Kidney capillary endothelial cell (primary cell): ENCODE measurements around the gene USP43.

Experiments used
- DNase-seq: peaks from one replicate; pipeline ENCODE4 v3.0.0-alpha.2; 2018; ENCODE audit warnings: low spot score

The USP43 gene

DNA sequence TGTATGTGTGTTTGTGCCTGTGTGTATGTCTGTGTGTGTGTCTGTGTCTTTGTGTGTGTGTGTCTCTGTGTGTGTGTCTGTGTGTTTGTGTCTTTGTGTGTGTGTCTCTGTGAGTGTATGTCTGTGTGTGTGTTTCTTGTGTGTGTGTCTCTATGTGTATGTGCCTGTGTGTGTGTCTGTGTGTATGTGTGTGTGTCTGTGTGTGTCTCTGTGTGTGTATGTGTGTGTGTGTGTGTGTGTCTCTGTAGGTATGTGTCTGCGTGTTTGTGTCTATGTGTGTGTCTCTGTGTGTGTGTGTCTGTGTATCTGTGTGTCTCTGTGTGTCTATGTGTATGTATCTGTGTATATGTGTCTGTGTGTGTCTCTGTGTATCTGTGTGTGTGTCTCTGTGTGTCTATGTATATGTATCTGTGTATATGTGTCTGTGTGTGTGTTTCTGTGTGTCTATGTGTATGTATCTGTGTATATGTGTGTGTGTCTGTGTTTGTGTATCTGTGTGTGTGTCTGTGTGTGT, 70.2 kb downstream of the USP43 start:
- no peak for DNase-seq

GRCh38 chr17:9725575-9725974, 80.3 kb downstream of the USP43 start:
- DNase-seq: no peak

DNA sequence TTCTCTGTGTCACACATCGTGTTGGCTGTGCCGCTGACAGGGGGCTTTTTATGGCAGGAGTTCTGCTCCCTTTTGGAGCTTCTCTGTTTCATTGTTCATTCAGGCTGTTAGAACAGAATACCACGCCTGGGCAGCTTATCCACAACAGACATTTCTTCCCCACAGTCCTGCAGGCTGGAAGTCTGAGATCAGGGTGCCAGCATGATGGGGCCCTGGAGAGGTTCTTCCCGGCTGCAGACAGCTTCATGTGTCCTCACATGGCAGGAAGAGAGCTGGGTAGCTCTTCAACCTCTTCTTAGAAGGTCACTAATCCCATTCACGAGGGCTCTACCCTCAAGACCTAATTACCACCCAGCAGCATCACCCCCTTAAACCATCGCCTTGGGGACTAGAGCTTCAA, 81.0 kb downstream of the USP43 start:
- no peak for DNase-seq

DNA sequence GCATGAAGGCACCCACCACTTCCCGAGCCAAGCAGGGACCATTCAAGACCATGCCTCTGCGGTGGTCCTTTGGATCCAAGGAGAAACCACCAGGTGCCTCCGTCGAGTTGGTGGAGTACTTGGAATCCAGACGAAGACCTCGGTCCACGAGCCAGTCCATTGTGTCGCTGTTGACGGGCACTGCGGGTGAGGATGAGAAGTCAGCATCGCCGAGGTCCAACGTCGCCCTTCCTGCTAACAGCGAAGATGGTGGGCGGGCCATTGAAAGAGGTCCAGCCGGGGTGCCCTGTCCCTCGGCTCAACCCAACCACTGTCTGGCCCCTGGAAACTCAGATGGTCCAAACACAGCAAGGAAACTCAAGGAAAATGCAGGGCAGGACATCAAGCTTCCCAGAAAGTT, 82.7 kb downstream of the USP43 start:
- no peak for DNase-seq

DNA sequence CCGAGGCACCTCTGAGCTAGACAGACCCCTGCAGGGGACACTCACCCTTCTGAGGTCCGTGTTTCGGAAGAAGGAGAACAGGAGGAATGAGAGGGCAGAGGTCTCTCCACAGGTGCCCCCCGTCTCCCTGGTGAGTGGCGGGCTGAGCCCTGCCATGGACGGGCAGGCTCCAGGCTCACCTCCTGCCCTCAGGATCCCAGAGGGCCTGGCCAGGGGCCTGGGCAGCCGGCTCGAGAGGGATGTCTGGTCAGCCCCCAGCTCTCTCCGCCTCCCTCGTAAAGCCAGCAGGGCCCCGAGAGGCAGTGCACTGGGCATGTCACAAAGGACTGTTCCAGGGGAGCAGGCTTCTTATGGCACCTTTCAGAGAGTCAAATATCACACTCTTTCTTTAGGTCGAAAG, 83.2 kb downstream of the USP43 start:
- no peak for DNase-seq

GRCh38 chr17:9729034-9729650, 83.8 kb downstream of the USP43 start:
- peak; percentile 64 for DNase-seq

DNA sequence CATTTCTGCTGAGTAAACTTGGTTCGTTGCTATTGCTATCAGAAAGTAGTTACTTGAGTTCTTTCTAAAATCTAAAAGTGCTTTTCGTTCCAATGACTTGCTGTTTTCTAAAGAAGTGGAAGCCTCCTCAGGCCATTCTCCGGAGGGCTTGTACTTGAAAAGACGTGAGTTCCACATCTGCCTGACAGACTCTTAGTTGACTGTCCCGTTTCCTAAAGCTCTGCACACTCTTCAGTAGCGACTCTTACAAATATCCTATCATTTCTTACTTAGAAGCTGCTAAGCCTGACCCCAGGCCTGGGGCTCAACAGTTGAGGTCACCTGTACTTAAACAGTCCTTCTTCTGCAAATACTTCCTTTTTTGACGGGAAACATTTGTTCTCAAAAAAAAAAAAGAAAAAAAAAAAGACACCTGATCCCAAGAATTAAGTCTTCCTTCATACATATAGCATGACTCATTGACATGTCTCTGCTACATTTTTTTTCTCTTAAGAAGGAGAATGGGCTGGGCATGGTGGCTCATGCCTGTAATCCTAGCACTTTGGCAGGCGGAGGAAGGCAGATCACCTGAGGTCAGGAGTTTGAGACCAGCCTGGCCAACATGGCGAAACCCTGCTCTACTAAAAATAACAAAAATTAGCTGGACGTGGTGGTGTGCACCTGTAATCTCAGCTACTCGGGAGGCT, 84.6 kb downstream of the USP43 start:
- no peak for DNase-seq

DNA sequence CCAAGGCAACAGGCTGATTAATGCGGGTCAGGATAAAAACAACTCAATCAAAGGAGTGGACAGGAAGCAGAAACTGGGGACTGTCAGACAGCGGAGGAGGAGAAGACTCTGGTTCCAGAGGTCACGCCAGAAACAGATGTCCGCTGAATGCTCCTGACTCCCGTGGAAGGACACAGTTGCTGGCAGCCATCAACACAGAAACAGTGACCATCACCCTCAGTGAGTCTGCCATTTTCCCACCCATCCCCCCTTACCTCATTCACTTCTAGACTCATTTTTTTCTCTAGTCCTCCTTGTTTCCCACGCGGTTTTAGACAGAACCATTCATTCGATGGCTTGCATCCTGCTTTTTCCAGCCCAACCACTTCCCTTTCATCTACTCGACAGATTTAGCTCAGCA, 105.2 kb downstream of the USP43 start:
- no peak for DNase-seq

GRCh38 chr17:9755083-9755482, 109.8 kb downstream of the USP43 start:
- DNase-seq: no peak

- no peak for DNase-seq
Measured at GRCh38 chr17:9760266-9760665, 114.9 kb downstream of the USP43 start.

DNA sequence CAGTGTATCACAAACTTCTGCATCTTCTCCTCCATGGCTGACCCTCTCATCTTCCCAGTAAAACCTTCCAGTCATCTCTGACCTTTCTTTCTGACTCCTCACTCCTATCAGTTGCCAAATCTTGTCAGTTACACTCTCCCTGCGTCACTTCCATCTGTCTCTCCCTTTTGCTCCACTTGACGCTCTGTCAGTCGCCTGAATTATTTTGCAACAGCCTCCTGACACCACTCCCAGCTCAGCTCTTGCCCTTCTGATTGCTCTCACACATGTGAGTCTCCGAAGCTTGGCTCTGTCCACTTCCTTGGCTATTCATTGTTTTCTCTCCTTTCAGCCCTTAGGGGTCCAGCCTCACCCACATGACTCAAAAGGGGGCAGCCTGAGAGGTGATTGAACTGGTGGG, 118.3 kb downstream of the USP43 start:
- no peak for DNase-seq

- DNase-seq: no peak
Measured at GRCh38 chr17:9765322-9765721, 120.0 kb downstream of the USP43 start.

DNA sequence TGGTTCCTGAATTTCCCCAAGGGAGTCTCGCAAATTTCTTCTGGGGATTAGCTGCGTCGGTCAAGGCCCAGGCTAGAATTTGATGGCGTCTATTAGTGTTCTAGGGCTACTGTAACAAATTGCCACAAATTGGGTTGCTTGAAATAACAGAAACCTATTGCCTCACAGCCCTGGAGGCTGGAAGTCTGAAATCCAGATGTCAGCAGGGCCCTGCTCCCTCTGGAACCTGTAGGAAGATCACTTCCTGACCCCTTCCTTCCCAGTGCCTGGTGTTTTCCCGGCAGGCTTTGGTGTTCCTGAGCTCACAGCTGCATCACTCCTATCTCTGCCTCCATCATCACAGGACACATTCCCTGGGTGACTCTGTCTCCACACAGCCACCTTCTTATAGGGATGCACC, 121.7 kb downstream of the USP43 start:
- DNase-seq: no peak

DNA sequence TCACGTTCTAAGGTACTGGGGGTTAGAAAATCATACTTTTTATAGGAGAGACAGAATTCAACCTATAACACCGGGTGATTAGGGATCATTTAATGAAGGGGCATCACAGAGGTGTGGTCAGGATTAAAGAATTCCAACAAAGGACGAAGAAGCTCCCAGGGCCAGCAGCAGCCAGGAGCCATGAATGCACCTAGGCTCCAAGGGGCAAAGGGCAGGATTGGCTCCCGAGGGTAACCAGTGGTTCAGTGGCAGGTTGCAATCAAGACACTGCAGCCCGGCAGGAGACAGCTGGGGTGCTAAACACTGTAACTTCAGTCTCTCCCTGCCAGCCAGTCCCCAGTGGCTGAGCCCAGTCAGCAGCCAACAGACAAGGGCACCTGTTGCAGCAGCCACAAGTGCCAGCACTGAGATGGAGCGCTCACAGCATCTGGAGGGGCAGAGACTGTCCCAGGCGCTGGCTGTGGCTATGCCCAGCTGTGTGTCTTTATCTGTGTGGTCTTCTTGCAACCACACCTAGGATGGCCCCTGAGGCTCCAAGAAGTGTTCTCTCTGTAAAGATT, 122.2 kb downstream of the USP43 start:
- DNase-seq: no peak

GRCh38 chr17:9768381-9768934, 123.1 kb downstream of the USP43 start:
- peak; percentile 51 for DNase-seq

- no peak for DNase-seq
Measured at GRCh38 chr17:9769036-9769695, 123.8 kb downstream of the USP43 start.

DNA sequence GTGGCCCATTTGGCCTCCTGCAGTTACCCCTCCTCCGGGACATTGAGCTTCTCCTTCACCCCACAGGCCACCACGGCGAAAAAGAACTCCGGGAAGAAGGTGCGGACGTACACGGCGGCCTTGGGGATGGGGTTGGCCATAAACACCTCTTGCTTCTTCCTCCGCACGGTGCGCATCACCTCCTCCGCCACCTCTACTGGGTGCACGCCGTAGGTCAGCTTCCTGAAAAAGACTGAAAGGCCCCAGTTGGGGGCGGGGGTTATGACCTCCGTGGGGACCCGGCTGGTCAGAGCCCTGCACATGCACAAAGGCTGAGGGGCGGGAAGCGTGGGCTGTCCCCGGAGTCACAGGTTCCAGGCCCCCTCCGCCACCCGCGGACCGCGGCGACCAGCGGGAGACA, 126.1 kb downstream of the USP43 start:
- no peak for DNase-seq

DNA sequence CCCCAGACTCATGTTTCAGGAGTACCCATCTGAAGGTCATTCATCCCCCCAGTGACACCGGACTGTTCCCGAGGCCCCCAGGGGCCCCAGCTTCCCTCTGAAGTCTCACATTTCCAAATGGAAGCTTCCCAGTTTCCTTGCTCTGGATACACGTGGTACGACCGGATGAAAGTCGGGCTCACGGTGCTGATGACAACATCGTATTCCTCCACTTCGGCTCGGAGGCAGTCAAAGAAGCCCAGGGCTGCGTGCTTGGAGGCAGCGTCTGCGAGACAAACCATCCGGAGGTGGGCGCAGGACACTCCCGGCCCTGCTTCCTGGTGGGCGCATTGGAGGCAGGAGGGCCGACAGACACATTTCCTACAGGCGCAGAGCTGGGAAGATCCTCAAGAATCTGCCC, 127.3 kb downstream of the USP43 start:
- no peak for DNase-seq

DNA sequence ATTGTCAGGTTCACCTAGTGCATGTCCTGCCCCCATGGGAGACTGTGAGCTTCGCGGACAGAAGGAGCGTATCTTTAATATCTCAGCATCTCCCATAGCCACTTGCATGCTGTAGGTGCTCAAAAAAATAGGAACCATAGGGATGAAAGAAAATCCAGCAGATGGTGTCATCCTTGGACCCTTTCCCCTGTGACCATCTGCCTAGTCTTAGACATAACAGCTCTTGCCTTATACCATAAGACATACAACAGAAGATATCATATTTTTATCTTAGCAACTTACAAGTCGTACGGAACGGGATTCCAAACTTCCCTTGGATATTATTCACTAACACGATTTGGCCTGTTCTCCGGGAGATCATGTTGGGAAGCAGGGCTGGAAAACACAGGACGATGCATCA, 131.6 kb downstream of the USP43 start:
- no peak for DNase-seq
